ENCODE results near the gene HECTD4.
A peak's percentile ranks its signal among the peaks of the same experiment; 100 is the strongest.

The HECTD4 gene

DNA sequence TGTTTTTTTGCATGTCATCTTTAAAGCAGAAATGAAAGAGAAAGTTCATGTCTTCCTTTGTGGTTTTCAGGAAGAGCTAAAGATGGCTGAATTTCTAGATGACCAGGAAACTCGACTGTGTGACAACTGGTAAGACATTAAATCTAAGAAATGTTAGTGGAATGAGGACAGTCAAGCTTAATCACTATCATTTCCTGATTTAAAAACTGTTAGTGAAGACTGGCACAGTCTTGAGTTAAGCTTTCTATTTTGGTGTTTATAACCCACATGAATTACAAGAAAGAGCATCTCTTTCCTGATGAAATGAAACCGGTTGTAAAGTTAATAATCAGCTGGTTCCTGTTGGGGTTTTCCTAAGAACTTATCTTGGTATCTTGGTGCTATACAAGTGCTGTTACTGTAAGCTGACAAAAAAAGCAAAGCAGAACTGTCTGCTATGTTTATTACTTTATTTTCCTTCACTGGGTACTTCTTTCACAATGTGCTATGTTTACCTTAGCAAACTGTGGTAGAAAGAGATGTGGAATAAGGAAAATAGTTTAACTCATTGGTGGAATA lies 251.7 kb downstream of the HECTD4 start:
- no peak overlapping the region for H3K4me3 ChIP-seq (ENCODE audit: control insufficient read depth, low read depth, low read length)
- no peak for DNase-seq (ENCODE audit: low read depth)
- TF ChIP-seq, protein P1, sequence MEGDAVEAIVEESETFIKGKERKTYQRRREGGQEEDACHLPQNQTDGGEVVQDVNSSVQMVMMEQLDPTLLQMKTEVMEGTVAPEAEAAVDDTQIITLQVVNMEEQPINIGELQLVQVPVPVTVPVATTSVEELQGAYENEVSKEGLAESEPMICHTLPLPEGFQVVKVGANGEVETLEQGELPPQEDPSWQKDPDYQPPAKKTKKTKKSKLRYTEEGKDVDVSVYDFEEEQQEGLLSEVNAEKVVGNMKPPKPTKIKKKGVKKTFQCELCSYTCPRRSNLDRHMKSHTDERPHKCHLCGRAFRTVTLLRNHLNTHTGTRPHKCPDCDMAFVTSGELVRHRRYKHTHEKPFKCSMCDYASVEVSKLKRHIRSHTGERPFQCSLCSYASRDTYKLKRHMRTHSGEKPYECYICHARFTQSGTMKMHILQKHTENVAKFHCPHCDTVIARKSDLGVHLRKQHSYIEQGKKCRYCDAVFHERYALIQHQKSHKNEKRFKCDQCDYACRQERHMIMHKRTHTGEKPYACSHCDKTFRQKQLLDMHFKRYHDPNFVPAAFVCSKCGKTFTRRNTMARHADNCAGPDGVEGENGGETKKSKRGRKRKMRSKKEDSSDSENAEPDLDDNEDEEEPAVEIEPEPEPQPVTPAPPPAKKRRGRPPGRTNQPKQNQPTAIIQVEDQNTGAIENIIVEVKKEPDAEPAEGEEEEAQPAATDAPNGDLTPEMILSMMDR (conservative IDR thresholded peaks at IDR 0.05; ENCODE audit: control insufficient read depth, insufficient read depth, low read depth, low read length), result no peak

DNA sequence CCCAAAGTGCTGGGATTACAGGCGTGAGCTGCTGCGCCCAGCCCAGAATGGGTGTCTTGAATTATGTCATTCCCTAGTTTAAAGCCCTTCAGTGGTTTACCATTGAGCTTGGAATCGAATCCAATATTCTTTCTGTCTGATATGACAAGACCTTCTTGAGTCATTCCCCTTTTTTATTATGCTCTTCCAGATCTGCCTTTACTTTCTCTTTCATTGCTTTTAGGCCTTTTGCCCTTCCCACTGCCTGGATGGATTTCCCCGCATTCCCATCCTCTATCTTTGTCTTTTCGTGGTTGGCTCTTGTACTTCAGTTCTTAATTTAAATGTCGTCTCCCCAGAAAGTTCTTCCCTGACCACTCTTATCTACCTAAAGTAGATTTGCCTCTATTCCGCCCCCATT lies 255.3 kb downstream of the HECTD4 start:
- no peak for DNase-seq (ENCODE audit: low read depth)
- TF ChIP-seq, protein P1 (conservative IDR thresholded peaks at IDR 0.05; ENCODE audit: control insufficient read depth, insufficient read depth, low read depth, low read length), result no peak
- H3K4me3 ChIP-seq (ENCODE audit: control insufficient read depth, low read depth, low read length), result peak overlapping the region; percentile 1

DNA sequence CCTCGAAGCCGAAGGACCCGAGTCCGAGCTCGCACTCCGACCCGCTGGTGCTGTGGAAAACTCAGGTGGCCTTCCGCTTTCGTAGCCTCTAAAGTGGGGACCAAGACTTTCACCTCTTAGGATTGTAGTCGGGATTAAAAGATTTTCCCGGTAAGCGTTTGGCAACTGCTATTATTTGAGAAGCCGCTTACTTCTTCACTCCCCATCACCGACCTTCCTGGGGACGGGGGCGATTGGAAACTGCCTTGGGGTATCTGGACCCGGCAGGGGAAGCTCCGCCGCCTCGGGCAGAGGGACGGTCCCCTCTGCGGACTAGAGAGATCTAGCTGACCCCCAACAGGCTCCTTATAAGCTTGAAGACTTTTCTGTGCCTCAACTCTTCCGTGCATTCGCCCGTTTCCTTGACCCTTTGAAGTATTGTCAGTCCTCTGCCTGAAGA lies 256.2 kb downstream of the HECTD4 start:
- H3K4me3 ChIP-seq (ENCODE audit: control insufficient read depth, low read depth, low read length), result peak overlapping the region; percentile 89
- no peak for DNase-seq (ENCODE audit: low read depth)
- TF ChIP-seq, protein P1 (conservative IDR thresholded peaks at IDR 0.05; ENCODE audit: control insufficient read depth, insufficient read depth, low read depth, low read length), result no peak

DNA sequence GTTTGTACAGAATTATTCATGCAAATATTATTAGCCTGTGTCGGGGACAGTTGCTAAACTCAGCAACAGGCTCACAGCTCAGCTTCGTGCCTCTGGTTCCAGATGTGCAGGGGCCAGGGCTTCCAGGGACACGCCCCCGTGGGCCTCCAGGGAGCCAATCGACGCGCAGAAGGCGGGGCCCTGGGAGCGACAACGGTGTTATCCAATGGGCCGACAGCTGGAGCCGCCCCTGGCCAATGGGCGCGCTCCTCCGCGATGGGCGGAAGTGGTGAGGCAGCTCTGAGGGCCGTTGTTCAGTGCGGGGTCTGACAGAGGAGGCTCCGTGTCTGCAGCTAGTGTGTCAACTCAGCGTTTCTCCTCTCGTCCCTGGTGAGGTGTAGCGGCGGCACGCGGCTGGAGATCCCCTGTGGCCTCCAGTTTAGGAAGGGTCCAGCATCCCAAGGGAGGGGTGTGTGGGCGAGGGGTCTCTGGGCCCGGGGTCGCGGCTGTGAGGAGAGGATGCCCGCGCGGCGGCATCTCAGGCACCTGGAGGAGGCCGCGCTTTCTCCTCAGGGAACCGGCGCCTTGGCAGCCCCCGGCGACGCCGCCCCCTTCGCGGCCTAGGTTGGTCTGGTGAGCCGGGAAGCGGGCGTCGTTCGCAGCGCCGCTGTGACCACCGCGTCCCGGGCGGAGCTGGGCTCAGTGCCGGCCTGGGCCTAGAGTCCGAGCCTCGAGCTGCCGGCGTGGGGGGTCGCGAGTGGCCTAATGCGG lies 256.8 kb downstream of the HECTD4 start, which contains the start of gene TRAFD1:
Gene TRAFD1, plus strand, starts transcription at position 311 of the 750 bp plus-strand sequence. CDS start 4,963 bp downstream, outside the sequence.
- peak within 1 kb of the TSS; percentile 89 for H3K4me3 ChIP-seq (ENCODE audit: control insufficient read depth, low read depth, low read length)
- TF ChIP-seq, protein P1 (conservative IDR thresholded peaks at IDR 0.05; ENCODE audit: control insufficient read depth, insufficient read depth, low read depth, low read length), result no peak
- peak; percentile 95 for DNase-seq (ENCODE audit: low read depth)

DNA sequence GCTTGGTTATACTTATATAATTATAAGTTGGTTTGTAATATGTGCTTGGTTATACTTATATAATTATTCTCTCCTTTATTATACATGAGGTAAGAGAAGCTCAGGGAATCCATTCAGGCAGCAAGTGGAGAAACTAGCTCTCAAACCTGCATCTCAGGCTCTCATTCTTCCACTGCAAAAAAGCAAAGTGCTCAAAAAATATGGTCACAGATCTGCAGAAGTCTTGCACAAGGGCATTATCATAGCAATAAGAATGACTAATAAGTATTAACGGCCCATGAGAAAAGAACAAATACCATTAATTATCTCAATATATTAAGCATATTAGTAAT lies 257.3 kb downstream of the HECTD4 start:
- H3K4me3 ChIP-seq (ENCODE audit: control insufficient read depth, low read depth, low read length), result no peak overlapping the region
- TF ChIP-seq, protein P1 (conservative IDR thresholded peaks at IDR 0.05; ENCODE audit: control insufficient read depth, insufficient read depth, low read depth, low read length), result no peak
- no peak for DNase-seq (ENCODE audit: low read depth)

DNA sequence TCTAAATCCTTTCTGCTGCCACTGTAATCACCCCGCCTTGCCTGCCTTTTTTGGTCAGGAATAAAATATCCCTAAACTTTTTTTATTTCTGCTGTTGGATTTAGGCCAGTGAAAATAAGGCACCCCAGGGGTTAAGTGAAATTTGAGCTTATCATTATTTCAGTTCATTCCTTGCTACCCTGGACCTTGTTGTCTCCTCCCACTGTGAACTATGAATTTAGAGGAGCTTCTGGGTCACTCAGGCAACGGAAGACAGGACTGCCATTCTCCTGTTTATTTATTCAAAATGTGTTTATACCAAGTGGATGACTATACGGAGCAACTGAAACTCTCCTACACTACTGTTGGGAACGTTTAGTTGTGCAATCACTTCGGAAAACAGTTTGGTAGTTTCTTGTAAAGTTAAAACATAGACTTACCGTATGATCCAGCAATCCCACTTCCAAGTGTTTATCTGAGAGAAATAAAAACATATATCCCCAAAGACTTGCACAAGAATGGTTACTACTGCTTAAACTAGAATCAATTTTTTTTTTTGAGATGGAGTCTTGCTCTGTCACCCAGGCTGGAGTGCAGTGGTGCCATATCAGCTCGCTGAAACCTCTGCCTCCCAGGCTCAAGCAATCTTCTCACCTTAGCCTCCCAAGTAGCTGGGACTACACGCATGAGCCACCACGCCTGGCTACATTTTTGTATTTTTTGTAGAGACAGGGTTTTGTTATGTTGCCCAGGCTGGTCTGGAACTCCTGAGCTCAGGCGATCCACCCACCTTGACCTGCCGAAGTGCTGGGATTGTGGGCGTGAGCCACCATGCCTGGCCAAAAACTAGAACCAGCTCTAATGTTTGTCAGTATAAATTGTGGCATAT lies 259.2 kb downstream of the HECTD4 start:
- peak; percentile 84 for DNase-seq (ENCODE audit: low read depth)
- TF ChIP-seq, protein P1 (conservative IDR thresholded peaks at IDR 0.05; ENCODE audit: control insufficient read depth, insufficient read depth, low read depth, low read length), result no peak
- no peak overlapping the region for H3K4me3 ChIP-seq (ENCODE audit: control insufficient read depth, low read depth, low read length)

Measured in fibroblast of mammary gland (primary cell).